Body of pancreas (tissue), 4 donors: ENCODE measurements around the gene EGFLAM. TPM values are rescaled to one million over a fixed set of nuclear protein-coding genes. Genes with fewer than 3 reads are reported as not detected.

Experiments
- ATAC-seq: fragments of 150-250 bp; one replicate; pipeline ENCODE4 v1.9.1; 2016
- DNase-seq, 4 donors: peaks; one replicate each; pipeline ENCODE4 v3.0.0-alpha.2; 2019
- H3K27ac ChIP-seq, 4 donors: fragments of 200-600 bp; sonication (generic); 1 replicate in 3 of 4; 2 replicates in 1 of 4; pipeline versions ENCODE4 v1.5.1 to v1.6.1; 2016 to 2019; ENCODE audit warnings: mild to moderate bottlenecking in 1 of 4, mixed read lengths in 1 of 4, moderate library complexity in 1 of 4
- H3K27me3 ChIP-seq, 2 donors: fragments of 200-600 bp; sonication (generic); one replicate each; pipeline ENCODE4 v1.6.0; 2016; ENCODE audit warnings: mild to moderate bottlenecking in 1 of 2
- H3K36me3 ChIP-seq, 2 donors: fragments of 200-600 bp; sonication (generic); replicated peaks in 1 of 2; 2 replicates each; pipeline ENCODE4 v1.5.1; 2016; ENCODE audit warnings: low read depth in 2 of 2; ENCODE audit not compliant: insufficient read depth in 1 of 2
- H3K4me1 ChIP-seq: fragments of 200-600 bp; sonication (generic); one replicate; pipeline ENCODE4 v1.6.0; 2016
- H3K4me3 ChIP-seq, 2 donors: fragments of 200-600 bp; sonication (generic); 1 replicate in 1 of 2; 2 replicates in 1 of 2; pipeline ENCODE4 v1.5.1; 2016 to 2019
- H3K9me3 ChIP-seq, 3 donors: fragments of 200-600 bp; sonication (generic); 1 replicate in 2 of 3; 2 replicates in 1 of 3; pipeline ENCODE4 v1.5.1; 2016
- POLR2A ChIP-seq, 3 donors: fragments of 450-650 bp; IDR thresholded peaks; one replicate each; pipeline ENCODE4 v1.6.1; 2016; ENCODE audit warnings: antibody characterized with exemption in 3 of 3, mild to moderate bottlenecking in 2 of 3
- WGBS, 2 donors: methylation state at CpG; one replicate each; pipeline ENCODE4 v1.1.5; 2017; 5-methylcytosine and 5-hydroxymethylcytosine counted together
- intact Hi-C: fragments of 100-400 bp; cut with DNase I; formaldehyde crosslinking; loops from one replicate; pipeline ENCODE4 v1.15.1; 2023
- total RNA-seq, 2 donors: library from RNA; depleted of rRNA; stranded (reverse); fragments of >200 nt; gene quantifications; one replicate each; pipeline ENCODE4 v1.1.0, GENCODE V29; 2016
- TF ChIP-seq, protein P1 (sequence below), 7 experiments: fragments of 450-650 bp in 4 of 7; fragments of 200-600 bp in 3 of 7; sonication (generic) in 3 of 7; IDR thresholded peaks; one replicate each; pipeline ENCODE4 v1.5.1; 2016 to 2019; ENCODE audit warnings: antibody characterized with exemption in 7 of 7

The EGFLAM gene
- total RNA-seq, 2 donors from 2014 or later, result 0.26 to 4.6 TPM

GRCh38 chr5:38212307-38212706 is 46.1 kb upstream of the EGFLAM start:
- TF ChIP-seq POLR2A (IDR thresholded peaks at IDR 0.05), result no peak
- TF ChIP-seq, protein P1, sequence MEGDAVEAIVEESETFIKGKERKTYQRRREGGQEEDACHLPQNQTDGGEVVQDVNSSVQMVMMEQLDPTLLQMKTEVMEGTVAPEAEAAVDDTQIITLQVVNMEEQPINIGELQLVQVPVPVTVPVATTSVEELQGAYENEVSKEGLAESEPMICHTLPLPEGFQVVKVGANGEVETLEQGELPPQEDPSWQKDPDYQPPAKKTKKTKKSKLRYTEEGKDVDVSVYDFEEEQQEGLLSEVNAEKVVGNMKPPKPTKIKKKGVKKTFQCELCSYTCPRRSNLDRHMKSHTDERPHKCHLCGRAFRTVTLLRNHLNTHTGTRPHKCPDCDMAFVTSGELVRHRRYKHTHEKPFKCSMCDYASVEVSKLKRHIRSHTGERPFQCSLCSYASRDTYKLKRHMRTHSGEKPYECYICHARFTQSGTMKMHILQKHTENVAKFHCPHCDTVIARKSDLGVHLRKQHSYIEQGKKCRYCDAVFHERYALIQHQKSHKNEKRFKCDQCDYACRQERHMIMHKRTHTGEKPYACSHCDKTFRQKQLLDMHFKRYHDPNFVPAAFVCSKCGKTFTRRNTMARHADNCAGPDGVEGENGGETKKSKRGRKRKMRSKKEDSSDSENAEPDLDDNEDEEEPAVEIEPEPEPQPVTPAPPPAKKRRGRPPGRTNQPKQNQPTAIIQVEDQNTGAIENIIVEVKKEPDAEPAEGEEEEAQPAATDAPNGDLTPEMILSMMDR (IDR thresholded peaks at IDR 0.05), result no peak
- Histone ChIP-seq H3K36me3 (no peaks in the 10 kb centered on the region), H3K27ac (no peak overlapping the region), H3K4me3 (no peak overlapping the region), H3K4me1 (no peaks in the 10 kb centered on the region), H3K9me3 (no peaks in the 10 kb centered on the region), H3K27me3 (no peaks in the 10 kb centered on the region)
- ATAC-seq (no peak), DNase-seq (no peak)
- intact Hi-C loops, result no loop called here

- no peak for ATAC-seq
- H3K36me3 ChIP-seq, result no peaks in the 10 kb centered on the region
- no peaks in the 10 kb centered on the region for H3K27me3 ChIP-seq
- H3K9me3 ChIP-seq, result no peaks in the 10 kb centered on the region
- H3K4me1 ChIP-seq, result no peaks in the 10 kb centered on the region
- TF ChIP-seq, protein P1 (IDR thresholded peaks at IDR 0.05), result no peak
- no peak for TF ChIP-seq POLR2A (IDR thresholded peaks at IDR 0.05)
- intact Hi-C loops, result no loop called here
- no peak for DNase-seq
- no peak overlapping the region for H3K4me3 ChIP-seq
- H3K27ac ChIP-seq, result no peak overlapping the region
- WGBS, 2 donors, result 79% methylated on average over 7 of the region's 7 CpGs
These were observed 32.3 kb upstream of the EGFLAM start for GRCh38 chr5:38226091-38226490.

GRCh38 chr5:38228914-38229313 is 29.4 kb upstream of the EGFLAM start:
- ATAC-seq (no peak), DNase-seq (no peak)
- WGBS, 2 donors, result 53 to 74% methylated on average over 6 of the region's 6 CpGs
- H3K36me3 ChIP-seq, result no peaks in the 10 kb centered on the region
- H3K27ac ChIP-seq, result no peak overlapping the region
- no peaks in the 10 kb centered on the region for H3K4me1 ChIP-seq
- no peaks in the 10 kb centered on the region for H3K27me3 ChIP-seq
- TF ChIP-seq, protein P1 (IDR thresholded peaks at IDR 0.05), result no peak
- no peak for TF ChIP-seq POLR2A (IDR thresholded peaks at IDR 0.05)
- intact Hi-C loops, result no loop called here
- no peak overlapping the region for H3K4me3 ChIP-seq
- H3K9me3 ChIP-seq, result no peaks in the 10 kb centered on the region

GRCh38 chr5:38234737-38235136 is 23.6 kb upstream of the EGFLAM start:
- no peak for TF ChIP-seq POLR2A (IDR thresholded peaks at IDR 0.05)
- TF ChIP-seq, protein P1 (IDR thresholded peaks at IDR 0.05), result no peak
- no peak for DNase-seq
- Histone ChIP-seq H3K36me3 (no peaks in the 10 kb centered on the region), H3K27me3 (no peaks in the 10 kb centered on the region), H3K9me3 (peaks cover 0 to 10% (median 0%) of the 10 kb centered on the region in 3 donors), H3K4me3 (no peak overlapping the region), H3K4me1 (no peaks in the 10 kb centered on the region), H3K27ac (no peak overlapping the region)
- 69 to 75% methylated on average over 4 of the region's 4 CpGs for WGBS, 2 donors
- intact Hi-C loops, result no loop called here
- ATAC-seq, result no peak

GRCh38 chr5:38237681-38238080 is 20.7 kb upstream of the EGFLAM start:
- H3K27ac ChIP-seq, result no peak overlapping the region
- intact Hi-C loops, result no loop called here
- DNase-seq (no peak), ATAC-seq (no peak)
- H3K27me3 ChIP-seq, result no peaks in the 10 kb centered on the region
- no peaks in the 10 kb centered on the region for H3K36me3 ChIP-seq
- H3K4me1 ChIP-seq, result no peaks in the 10 kb centered on the region
- 9 to 16% methylated on average over 2 of the region's 2 CpGs for WGBS, 2 donors
- H3K9me3 ChIP-seq, result peaks cover 0 to 10% (median 0%) of the 10 kb centered on the region in 3 donors
- TF ChIP-seq, protein P1 (IDR thresholded peaks at IDR 0.05), result no peak
- no peak for TF ChIP-seq POLR2A (IDR thresholded peaks at IDR 0.05)
- H3K4me3 ChIP-seq, result no peak overlapping the region
